ENCODE data around the gene IL33. TPM values are rescaled to one million over a fixed set of nuclear protein-coding genes. Genes with fewer than 3 reads are reported as not detected.
"Not testable (repeated sequence)": the region's sequence is repeated elsewhere in the genome, so short reads cannot be mapped to it uniquely, and the experiment has no call there.

The IL33 gene
- 100 to 1,000 TPM in 1 of 4 donors, 10 to 100 TPM in 2, 1 to 10 TPM in 1; 6.9 to 152 (median 60.0) TPM for total RNA-seq

DNA sequence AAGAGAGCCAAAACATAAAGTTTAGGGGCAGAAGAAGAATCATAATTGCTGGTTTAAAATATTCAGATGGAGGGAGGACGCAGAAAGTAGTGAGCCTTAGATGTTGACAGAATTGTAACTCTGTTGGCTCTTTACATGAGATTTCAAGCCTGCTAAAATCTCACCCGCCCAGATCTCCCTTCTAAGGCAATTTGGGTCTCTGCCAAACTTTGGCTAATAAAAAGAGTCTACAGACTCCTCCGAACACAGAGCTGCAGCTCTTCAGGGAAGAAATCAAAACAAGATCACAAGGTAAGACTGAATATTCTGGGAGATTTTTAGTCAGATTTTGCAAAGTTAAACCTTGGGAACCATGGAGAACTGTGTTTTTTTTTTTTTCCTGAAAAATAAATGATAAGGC, at the start of gene IL33:
IL33 (plus strand) TSS at position 246 of the 400 bp plus-strand sequence. CDS start 25,888 bp downstream, outside the sequence.
- Histone ChIP-seq H3K4me1 (peaks cover 0 to 4% of the 10 kb centered on the region in 2 donors), H3K4me3 (peak within 1 kb of the TSS; percentile 29 to 36), H3K36me3 (no peaks in the 10 kb centered on the region), H3K27ac (peak within 1 kb of the TSS; percentile 70 to 79), H3K27me3 (no peaks in the 10 kb centered on the region), H3K9me3 (no peaks in the 10 kb centered on the region)
- intact Hi-C loops (cut with DNase I; ENCODE audit: low total_unique reads): no loop called here
- peak; percentile 31 to 71 for DNase-seq
- TF ChIP-seq POLR2A (IDR thresholded peaks at IDR 0.05): no peak
- TF ChIP-seq, protein P1, sequence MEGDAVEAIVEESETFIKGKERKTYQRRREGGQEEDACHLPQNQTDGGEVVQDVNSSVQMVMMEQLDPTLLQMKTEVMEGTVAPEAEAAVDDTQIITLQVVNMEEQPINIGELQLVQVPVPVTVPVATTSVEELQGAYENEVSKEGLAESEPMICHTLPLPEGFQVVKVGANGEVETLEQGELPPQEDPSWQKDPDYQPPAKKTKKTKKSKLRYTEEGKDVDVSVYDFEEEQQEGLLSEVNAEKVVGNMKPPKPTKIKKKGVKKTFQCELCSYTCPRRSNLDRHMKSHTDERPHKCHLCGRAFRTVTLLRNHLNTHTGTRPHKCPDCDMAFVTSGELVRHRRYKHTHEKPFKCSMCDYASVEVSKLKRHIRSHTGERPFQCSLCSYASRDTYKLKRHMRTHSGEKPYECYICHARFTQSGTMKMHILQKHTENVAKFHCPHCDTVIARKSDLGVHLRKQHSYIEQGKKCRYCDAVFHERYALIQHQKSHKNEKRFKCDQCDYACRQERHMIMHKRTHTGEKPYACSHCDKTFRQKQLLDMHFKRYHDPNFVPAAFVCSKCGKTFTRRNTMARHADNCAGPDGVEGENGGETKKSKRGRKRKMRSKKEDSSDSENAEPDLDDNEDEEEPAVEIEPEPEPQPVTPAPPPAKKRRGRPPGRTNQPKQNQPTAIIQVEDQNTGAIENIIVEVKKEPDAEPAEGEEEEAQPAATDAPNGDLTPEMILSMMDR (IDR thresholded peaks at IDR 0.05): no peak

- Histone ChIP-seq H3K9me3 (peaks cover 0 to 13% of the 10 kb centered on the region in 2 donors), H3K36me3 (no peaks in the 10 kb centered on the region), H3K4me3 (no peak overlapping the region), H3K27me3 (no peaks in the 10 kb centered on the region), H3K4me1 (no peaks in the 10 kb centered on the region), H3K27ac (no peak overlapping the region)
- no peak for DNase-seq
- TF ChIP-seq POLR2A (IDR thresholded peaks at IDR 0.05): no peak
- TF ChIP-seq, protein P1 (IDR thresholded peaks at IDR 0.05): no peak
- intact Hi-C loops (cut with DNase I; ENCODE audit: low total_unique reads): no loop called here
Measured at GRCh38 chr9:6171667-6172066, 43.9 kb upstream of the IL33 start.

- Histone ChIP-seq H3K27ac (no peak overlapping the region), H3K4me1 (no peaks in the 10 kb centered on the region), H3K27me3 (no peaks in the 10 kb centered on the region), H3K36me3 (no peaks in the 10 kb centered on the region), H3K4me3 (no peak overlapping the region), H3K9me3 (peaks cover 0 to 13% of the 10 kb centered on the region in 2 donors)
- intact Hi-C loops (cut with DNase I; ENCODE audit: low total_unique reads): no loop called here
- TF ChIP-seq POLR2A (IDR thresholded peaks at IDR 0.05): no peak
- TF ChIP-seq, protein P1 (IDR thresholded peaks at IDR 0.05): no peak
- DNase-seq: no peak
Measured at GRCh38 chr9:6173914-6174313, 41.7 kb upstream of the IL33 start.

GRCh38 chr9:6182549-6183226, 32.9 kb upstream of the IL33 start:
- H3K36me3 ChIP-seq; DNase-seq; H3K4me3 ChIP-seq; H3K4me1 ChIP-seq; H3K9me3 ChIP-seq; H3K27me3 ChIP-seq; intact Hi-C loops (cut with DNase I; ENCODE audit: low total_unique reads); H3K27ac ChIP-seq: not testable (repeated sequence)

- Histone ChIP-seq H3K9me3 (no peaks in the 10 kb centered on the region), H3K36me3 (no peaks in the 10 kb centered on the region), H3K27me3 (no peaks in the 10 kb centered on the region), H3K4me3 (no peak overlapping the region), H3K27ac (no peak overlapping the region), H3K4me1 (no peaks in the 10 kb centered on the region)
- intact Hi-C loops (cut with DNase I; ENCODE audit: low total_unique reads): no loop called here
- DNase-seq: no peak
- TF ChIP-seq, protein P1 (IDR thresholded peaks at IDR 0.05): no peak
- no peak for TF ChIP-seq POLR2A (IDR thresholded peaks at IDR 0.05)
Measured at GRCh38 chr9:6183227-6183551, 32.4 kb upstream of the IL33 start.

Measured in uterus (tissue), 4 donors.